A673 (cell line): ENCODE measurements around the gene GRM1. TPM values are rescaled to one million over a fixed set of nuclear protein-coding genes. Genes with fewer than 3 reads are reported as not detected.

Source experiments
- BruUV-seq: library from RNA; stranded (reverse); fragments of 400-500 nt; replicated peaks from 2 replicates; lab custom pipeline; 2021; lab: Mats Ljungman, UMichigan
- CTCF ChIA-PET: fragments of 300-600 bp; sonication (Branson Sonifier 250); formaldehyde crosslinking; loops from one replicate; lab custom pipeline; 2022; ENCODE audit warnings: antibody characterized with exemption; lab: Charles Lee
- POLR2A ChIA-PET: fragments of 300-600 bp; sonication (Branson Sonifier 250); formaldehyde crosslinking; loops from one replicate; lab custom pipeline; 2022; ENCODE audit warnings: antibody characterized with exemption; ENCODE audit not compliant: low non-redundant PET; lab: Charles Lee
- DNase-seq: peaks from one replicate; pipeline ENCODE4 v3.0.0-alpha.2; 2015; ENCODE audit warnings: low spot score
- H3K27ac ChIP-seq: fragments of 200-600 bp; sonication (generic); 2 replicates; pipeline ENCODE4 v1.5.1; 2016; ENCODE audit warnings: mixed run types, low read depth, mild to moderate bottlenecking, mixed read lengths, antibody characterized with exemption, low read length; ENCODE audit not compliant: poor library complexity, severe bottlenecking
- H3K27me3 ChIP-seq: fragments of 200-600 bp; sonication (generic); replicated peaks from 2 replicates; pipeline ENCODE4 v1.6.1; 2017; ENCODE audit warnings: mixed run types, low read depth, mild to moderate bottlenecking, mixed read lengths, antibody characterized with exemption, low read length; ENCODE audit not compliant: insufficient read depth, poor library complexity
- H3K36me3 ChIP-seq: fragments of 200-600 bp; sonication (generic); 2 replicates; pipeline ENCODE4 v1.6.1; 2016; ENCODE audit warnings: mixed run types, mild to moderate bottlenecking, mixed read lengths, antibody characterized with exemption, low read length; ENCODE audit not compliant: insufficient read depth, poor library complexity, severe bottlenecking
- H3K4me1 ChIP-seq: fragments of 200-600 bp; sonication (generic); 2 replicates; pipeline ENCODE4 v1.6.1; 2017; ENCODE audit warnings: mixed run types, mild to moderate bottlenecking, mixed read lengths, antibody characterized with exemption, low read length; ENCODE audit not compliant: insufficient read depth, poor library complexity, severe bottlenecking
- H3K4me3 ChIP-seq: fragments of 200-600 bp; sonication (generic); 2 replicates; pipeline ENCODE4 v1.5.1; 2016; ENCODE audit warnings: low read depth, mixed run types, mild to moderate bottlenecking, mixed read lengths, low read length; ENCODE audit not compliant: poor library complexity, severe bottlenecking
- H3K9me3 ChIP-seq: fragments of 200-600 bp; sonication (generic); 2 replicates; pipeline ENCODE4 v1.6.1; 2016; ENCODE audit warnings: mixed run types, low read depth, mild to moderate bottlenecking, mixed read lengths, antibody characterized with exemption, low read length; ENCODE audit not compliant: poor library complexity, severe bottlenecking
- EZH2 ChIP-seq: fragments of 200-600 bp; sonication (generic); IDR thresholded peaks from 2 replicates; pipeline ENCODE4 v1.6.1; 2017; ENCODE audit warnings: borderline replicate concordance, low read depth, mild to moderate bottlenecking, mixed read lengths, antibody characterized with exemption, low read length; ENCODE audit not compliant: poor library complexity, severe bottlenecking
- intact Hi-C: fragments of 100-400 bp; cut with micrococcal nuclease; formaldehyde crosslinking; loops from one replicate; pipeline ENCODE4 v1.10.0; 2022; ENCODE audit not compliant: unreplicated experiment
- total RNA-seq: library from RNA; stranded (reverse); gene quantifications from 2 replicates; pipeline ENCODE4 v1.2.3, GENCODE V29; 2021
- TF ChIP-seq, protein P1 (sequence below): fragments of 300-800, 200-600 bp; sonication (generic); conservative IDR thresholded peaks from 2 replicates; pipeline ENCODE4 v1.5.1; 2017; ENCODE audit warnings: low read depth, mild to moderate bottlenecking, antibody characterized with exemption, low read length, moderate library complexity, mixed read lengths

Gene GRM1
- total RNA-seq, 1 experiment from 2014 or later, result 0.11 TPM

DNA sequence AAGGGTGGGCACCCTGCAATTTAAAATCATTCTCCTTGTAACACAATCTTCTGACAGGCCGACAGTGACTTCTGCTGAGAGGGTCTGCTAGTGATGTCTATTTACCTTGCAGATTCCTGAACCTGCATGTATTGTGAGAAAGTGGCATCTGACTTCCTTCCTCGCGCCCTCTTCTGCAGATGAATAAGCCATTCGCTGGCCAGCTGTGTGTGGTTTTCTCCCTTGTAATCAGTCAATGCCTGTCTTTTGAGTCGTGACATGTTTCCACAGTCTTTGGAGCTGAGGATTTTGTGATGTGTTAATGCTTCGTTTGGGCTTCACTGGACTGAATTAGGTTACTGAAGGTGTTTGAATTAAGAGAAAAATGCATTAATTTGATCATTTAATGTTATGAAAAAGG lies 125.3 kb downstream of the GRM1 start:
- TF ChIP-seq, protein P1, sequence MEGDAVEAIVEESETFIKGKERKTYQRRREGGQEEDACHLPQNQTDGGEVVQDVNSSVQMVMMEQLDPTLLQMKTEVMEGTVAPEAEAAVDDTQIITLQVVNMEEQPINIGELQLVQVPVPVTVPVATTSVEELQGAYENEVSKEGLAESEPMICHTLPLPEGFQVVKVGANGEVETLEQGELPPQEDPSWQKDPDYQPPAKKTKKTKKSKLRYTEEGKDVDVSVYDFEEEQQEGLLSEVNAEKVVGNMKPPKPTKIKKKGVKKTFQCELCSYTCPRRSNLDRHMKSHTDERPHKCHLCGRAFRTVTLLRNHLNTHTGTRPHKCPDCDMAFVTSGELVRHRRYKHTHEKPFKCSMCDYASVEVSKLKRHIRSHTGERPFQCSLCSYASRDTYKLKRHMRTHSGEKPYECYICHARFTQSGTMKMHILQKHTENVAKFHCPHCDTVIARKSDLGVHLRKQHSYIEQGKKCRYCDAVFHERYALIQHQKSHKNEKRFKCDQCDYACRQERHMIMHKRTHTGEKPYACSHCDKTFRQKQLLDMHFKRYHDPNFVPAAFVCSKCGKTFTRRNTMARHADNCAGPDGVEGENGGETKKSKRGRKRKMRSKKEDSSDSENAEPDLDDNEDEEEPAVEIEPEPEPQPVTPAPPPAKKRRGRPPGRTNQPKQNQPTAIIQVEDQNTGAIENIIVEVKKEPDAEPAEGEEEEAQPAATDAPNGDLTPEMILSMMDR, result no peak
- no peak for TF ChIP-seq EZH2
- POLR2A ChIA-PET, result no interaction called here
- no peak overlapping the region for H3K27ac ChIP-seq
- H3K4me1 ChIP-seq, result no peaks in the 10 kb centered on the region
- BruUV-seq, result no TSS peak
- CTCF ChIA-PET, result no interaction called here
- no peaks in the 10 kb centered on the region for H3K27me3 ChIP-seq
- no peak for DNase-seq
- no peaks in the 10 kb centered on the region for H3K9me3 ChIP-seq
- intact Hi-C loops, result no loop called here
- H3K36me3 ChIP-seq, result no peaks in the 10 kb centered on the region
- no peak overlapping the region for H3K4me3 ChIP-seq

DNA sequence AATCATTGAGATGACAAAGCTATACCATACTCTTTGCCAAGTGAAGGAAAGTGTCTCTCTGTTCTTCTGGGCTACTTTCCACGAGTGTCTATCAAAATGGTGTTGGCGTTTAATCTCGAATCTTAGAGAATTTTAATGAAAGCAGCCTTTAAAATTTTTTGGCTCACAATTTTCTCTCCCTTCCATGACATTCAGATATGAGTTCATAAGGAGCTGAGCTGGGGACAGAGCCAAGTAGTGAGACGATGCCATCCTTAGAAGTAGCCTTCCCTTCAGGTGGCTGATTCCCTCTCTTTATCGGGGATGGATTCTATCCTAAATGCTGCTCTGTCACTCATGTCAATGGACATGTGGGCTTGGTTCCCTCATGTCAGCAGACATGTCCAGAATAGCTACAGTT lies 132.8 kb downstream of the GRM1 start:
- ChIA-PET CTCF (no interaction called here), POLR2A (no interaction called here)
- Histone ChIP-seq H3K36me3 (no peaks in the 10 kb centered on the region), H3K27me3 (no peaks in the 10 kb centered on the region), H3K9me3 (no peaks in the 10 kb centered on the region), H3K4me1 (no peaks in the 10 kb centered on the region), H3K27ac (no peak overlapping the region), H3K4me3 (no peak overlapping the region)
- no peak for DNase-seq
- intact Hi-C loops, result no loop called here
- no peak for TF ChIP-seq EZH2
- TF ChIP-seq, protein P1, result no peak
- BruUV-seq, result no TSS peak

DNA sequence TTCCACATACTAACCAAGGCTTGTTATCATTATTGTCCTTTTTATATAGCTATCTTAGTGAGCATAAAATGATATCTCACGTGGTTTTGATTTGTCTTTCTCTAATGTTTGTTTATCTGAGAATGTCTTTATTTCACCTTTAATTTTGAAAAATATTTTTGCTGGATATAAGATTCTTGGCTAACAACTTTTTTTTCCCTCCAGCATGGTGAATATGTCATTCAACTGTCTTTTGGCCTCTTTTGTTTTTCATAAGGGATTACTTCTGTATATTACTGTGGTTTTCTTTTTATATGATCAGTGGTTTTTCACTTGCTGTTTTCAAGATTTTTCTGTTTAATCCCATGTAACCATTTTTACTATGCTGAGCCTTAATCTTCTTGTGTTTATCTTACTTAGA lies 141.0 kb downstream of the GRM1 start:
- TF ChIP-seq, protein P1, result no peak
- no peak for TF ChIP-seq EZH2
- ChIA-PET POLR2A (no interaction called here), CTCF (no interaction called here)
- Histone ChIP-seq H3K4me1 (no peaks in the 10 kb centered on the region), H3K27me3 (no peaks in the 10 kb centered on the region), H3K36me3 (no peaks in the 10 kb centered on the region), H3K4me3 (no peak overlapping the region), H3K27ac (no peak overlapping the region), H3K9me3 (no peaks in the 10 kb centered on the region)
- intact Hi-C loops, result no loop called here
- DNase-seq, result no peak
- no TSS peak for BruUV-seq
